NCI-H82 treated with DMSO at 0.1 percent for 48 hours (cell line): ENCODE results near the gene BROX.
"Not testable (repeated sequence)": the region's sequence is repeated elsewhere in the genome, so short reads cannot be mapped to it uniquely, and the experiment has no call there.

Source experiments
- DNase-seq: peaks from one replicate; lab custom pipeline; 2025; ENCODE audit not compliant: unreplicated experiment; lab: John Stamatoyannopoulos, UW

Gene BROX

GRCh38 chr1:222730866-222731265 lies 18.5 kb downstream of the BROX start:
- DNase-seq: no peak

GRCh38 chr1:222732216-222733159 lies 20.1 kb downstream of the BROX start:
- DNase-seq: no peak

- DNase-seq: no peak
Measured at GRCh38 chr1:222734740-222735139, 22.4 kb downstream of the BROX start.

DNA sequence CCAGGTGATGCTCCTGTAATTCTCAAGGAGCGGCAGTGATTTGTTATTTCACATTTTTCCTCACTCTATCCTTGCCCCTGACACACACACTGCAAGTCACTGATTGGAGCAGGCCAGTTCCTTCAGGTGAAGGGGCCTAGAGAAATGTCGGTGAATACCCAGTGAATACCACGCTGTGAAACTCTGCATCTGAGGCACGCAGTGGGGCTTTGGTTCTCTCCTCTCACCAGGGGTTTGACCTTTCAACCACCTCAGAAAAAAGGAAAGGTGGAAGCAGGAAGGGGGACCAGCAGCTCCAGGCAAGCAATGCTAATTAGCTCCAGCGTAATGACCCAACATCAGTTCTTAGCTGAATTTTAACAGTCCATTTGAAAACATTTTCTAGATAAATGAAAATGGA lies 24.1 kb downstream of the BROX start:
- DNase-seq: no peak

DNA sequence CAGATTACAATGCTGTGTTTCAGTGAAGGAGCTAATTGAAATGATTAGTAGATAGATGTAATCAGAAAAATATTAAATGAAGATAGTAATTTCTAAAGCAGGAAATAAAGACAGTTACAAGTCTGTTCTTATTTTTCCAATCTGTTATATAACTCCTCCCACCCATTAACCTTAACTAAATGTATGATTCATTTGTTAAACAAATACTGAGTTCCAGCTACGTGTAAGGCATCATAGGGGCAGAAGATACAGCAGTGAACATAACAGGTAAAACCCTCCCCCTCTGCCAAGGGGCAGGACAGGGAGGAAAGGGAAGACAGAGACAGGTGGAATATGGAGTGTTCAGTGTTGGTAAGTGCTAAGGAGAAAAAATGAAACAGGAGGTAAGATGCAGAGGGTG lies 24.6 kb downstream of the BROX start, which contains the start of gene FAM177B:
TSS of gene FAM177B (plus strand) at position 231 of the 400 bp plus-strand sequence. CDS start 9,344 bp downstream, outside the sequence.
- DNase-seq: no peak

GRCh38 chr1:222739465-222739864 lies 27.1 kb downstream of the BROX start:
- no peak for DNase-seq

DNA sequence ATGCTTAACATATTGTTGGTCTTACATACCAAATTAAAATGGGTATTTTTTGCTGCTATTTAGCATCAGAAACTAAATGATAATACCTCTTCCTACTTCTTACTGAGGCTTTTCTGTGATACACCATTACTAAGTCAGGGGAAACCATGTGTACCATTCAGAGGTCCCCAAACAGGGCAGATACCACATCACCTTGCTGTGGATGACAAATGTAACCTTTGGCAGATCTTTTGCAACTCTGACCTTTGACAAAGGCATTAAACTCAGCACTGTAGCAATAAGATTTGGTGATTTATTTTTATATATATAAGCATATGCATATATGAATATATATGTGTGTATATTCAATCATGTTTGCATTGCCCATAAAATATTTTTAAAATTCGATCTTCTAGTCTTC lies 27.6 kb downstream of the BROX start:
- no peak for DNase-seq

- DNase-seq: not testable (repeated sequence)
Measured at GRCh38 chr1:222741630-222742457, 29.5 kb downstream of the BROX start.

- no peak for DNase-seq
Measured at GRCh38 chr1:222749927-222750326, 37.6 kb downstream of the BROX start.

DNA sequence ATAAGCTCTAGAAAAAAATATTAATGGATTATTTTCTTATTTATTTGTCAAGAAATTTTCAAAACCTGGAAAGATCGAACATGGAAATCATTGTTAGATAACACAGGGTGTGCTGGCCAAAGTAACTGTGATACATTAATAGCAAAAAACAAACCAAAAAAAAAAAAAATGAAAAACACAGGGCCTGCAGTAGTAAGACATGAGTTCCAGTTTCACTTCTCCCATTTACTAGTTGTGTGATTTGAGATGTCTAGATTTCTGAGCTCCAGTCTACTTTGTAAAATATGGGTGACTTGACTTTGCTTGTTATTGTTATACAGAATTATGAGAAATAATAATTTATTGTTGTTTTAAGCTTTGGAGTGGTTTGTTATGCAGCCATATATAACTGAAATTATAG lies 38.3 kb downstream of the BROX start:
- DNase-seq: no peak

DNA sequence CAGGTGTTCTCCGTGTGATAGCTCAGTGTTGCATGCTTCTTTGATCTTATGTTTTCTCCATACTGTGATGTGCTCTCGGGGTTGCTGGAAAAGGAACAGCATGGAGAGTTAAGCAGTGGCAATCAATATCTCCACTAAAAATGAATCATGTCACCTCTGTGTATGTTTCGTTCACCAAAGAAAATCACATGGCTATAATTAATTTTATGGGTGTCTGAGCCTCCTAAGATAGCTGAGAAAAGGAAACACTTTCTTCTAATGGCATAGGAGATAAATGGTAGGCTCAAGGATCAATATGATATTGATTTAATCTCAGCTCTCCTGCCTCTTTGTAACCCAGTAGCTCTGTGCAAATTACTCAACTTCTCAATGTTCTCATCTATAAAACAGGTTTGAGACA lies 38.9 kb downstream of the BROX start:
- DNase-seq: no peak

DNA sequence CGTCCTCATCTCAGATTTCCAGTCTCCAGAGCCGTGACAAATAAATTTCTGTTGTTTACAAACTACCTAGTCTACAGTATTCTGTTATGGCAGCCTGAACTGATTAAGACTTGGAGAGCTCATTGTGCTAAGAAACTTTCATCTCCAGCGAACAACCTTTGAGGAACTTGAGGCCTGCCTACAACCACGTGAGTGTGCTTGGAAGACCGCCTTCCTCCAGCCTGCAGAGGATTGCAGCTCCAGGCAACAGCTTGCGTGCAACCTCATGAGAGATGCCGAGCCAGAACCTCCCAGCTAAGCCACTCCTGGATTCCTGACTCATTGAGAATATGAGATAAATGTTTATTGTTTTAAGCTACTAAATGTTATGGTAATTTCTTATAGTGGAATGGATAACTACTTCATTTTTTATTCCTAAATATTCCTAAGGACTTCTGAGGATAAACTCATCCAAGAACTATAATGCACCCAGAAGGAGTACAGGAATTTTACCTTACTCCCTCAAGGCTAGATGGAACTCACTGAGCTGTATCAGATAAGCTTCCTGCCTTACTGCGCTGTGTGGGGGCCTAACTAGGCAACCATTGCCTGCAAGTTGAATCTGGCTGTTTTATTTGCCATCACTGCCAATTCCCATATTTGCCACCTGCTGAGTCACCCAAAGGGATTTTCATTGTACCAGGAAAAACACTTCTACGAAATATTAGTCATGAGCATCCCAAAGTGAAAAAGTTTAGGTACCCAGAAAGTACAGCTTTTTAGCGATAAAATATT lies 42.2 kb downstream of the BROX start:
- no peak for DNase-seq

DNA sequence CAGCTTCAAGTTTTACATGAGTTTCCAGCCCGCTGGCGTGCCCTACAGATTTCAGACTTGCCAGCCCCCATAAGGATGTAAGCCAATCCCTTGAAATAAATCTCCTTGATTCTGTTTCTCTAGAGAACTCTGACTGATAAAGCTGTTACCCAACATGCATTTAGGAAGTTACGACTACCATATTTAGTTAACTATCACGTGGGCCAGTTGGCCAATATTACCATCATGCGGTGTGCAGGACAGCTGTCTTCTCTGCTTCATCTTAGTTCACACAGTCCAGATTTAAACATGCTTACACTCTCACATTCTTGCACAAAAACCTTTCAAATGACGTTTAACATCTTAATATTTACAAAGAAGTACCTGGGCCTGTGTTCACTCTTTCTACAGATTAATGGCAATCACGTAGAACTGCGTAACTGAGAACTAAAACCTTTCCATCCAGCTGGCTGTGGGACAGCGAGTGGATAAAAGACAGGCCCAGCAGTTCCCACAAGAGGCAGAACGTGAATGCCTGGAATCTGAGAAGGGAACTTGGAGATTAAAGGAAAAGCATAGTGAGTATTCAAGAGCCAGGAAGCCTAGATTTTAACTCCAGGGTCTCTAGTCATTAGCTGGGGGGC lies 45.4 kb downstream of the BROX start:
- no peak for DNase-seq

DNA sequence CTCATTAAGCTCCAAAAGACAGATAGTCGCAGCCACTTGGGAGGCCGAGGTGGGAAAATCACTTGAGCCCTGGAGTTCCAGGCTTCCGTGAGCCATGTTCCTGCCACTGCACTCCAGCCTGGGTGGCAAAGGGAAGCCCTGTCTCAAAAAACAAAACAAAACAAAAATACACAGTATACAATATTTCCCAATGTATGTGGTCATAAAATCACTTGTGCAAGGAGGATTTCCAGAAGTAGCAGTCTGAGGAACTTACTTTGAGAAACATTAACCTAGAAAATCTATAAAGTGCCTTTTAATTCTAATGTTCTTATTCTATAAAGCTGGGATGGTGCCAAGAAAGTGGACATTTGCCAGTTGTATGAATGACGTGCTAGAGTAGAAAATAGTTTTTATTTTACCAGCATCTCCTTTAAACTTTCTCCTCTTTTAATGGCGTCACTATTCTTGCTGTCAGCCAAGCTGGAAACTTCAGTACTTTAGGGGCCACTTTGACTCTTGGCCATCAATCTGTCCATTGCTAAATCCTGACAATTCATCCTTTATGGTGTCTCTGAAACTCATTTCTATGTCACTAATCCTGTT lies 47.2 kb downstream of the BROX start:
- no peak for DNase-seq

DNA sequence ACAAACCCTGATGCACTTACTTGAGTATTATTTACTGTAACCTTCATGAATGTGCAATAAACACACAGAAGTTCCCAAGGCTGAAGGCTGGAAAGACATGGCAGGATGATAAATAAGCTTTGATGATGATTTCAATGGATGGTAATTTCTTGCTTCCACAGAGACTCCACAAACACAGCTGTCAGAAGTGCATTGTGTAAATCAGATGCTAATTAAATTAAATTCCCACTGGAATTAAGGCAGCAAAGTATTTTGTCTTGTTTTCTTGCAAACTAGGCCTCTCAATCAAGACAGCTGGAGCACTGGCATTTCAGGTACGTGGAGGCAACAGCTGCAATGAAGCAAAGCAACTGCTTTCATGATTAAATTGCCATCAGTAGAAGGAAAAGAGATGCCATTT lies 48.7 kb downstream of the BROX start:
- DNase-seq: no peak

DNA sequence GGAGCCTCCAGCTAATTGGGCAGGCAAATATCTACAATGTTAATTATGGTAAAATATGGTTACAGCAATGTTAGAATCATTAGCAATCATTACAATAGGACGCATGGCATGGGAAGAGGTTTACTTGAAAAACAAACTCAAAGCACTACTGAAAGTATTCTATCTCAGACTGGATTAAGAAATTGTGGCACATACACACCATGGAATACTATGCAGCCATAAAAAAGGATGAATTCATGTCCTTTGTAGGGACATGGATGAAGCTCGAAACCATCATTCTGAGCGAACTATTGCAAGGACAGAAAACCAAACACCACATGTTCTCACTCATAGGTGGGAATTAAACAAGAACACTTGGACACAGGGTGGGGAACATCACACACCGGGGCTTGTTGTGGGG lies 49.8 kb downstream of the BROX start:
- not testable (repeated sequence) for DNase-seq

DNA sequence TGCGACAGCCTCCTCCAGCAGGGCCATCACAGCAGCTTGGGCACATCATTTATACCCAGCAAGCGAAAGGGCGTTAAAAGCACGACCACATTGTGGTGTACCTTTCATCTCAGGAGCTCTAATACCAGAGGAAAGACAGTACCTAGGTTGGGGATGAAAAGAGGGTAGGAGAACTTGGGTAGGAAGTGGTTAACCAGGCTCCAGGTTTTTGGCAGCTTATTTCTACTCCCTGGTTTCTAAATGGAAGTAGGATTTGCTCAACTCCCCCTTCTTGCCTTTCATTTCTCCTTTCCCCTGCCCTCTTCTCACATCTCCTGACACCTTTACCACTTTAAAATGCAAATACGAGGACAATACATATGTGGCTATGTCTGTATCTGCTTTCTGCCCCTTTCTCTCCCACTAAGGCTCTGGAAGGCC lies 54.8 kb downstream of the BROX start:
- DNase-seq: no peak

GRCh38 chr1:222768592-222768991 lies 56.2 kb downstream of the BROX start:
- DNase-seq: no peak

DNA sequence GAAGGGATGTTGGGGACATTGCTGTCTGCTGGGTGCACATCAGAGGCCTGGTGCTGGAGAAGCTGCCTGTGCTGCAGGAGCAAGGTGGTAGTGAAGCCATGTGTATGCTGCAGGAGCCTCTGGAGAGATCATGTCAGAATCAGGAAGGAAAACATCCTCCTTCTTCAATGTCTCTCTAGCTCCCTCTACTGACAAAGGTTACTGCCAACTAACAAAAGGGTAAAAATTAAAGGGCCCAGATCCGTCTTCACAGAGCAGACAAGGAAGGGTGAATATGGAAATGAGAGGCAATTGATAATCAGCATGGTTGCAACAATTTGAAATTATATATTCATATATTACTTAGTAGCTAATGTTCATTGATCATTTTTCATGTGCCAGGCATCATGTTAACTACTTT lies 56.8 kb downstream of the BROX start:
- DNase-seq: no peak

GRCh38 chr1:222769971-222770620 lies 57.7 kb downstream of the BROX start:
- DNase-seq: no peak
